Smooth muscle cell (in vitro differentiated cells): ENCODE measurements around the gene ZNF296. TPM values are rescaled to one million over a fixed set of nuclear protein-coding genes. Genes with fewer than 3 reads are reported as not detected.

Source experiments
- DNase-seq: peaks from one replicate; lab custom pipeline; 2025; ENCODE audit not compliant: unreplicated experiment; lab: John Stamatoyannopoulos, UW
- H2AFZ ChIP-seq: fragments of 200-600 bp; sonication (generic); 2 replicates; pipeline ENCODE4 v1.6.0; 2016; ENCODE audit warnings: antibody characterized with exemption, low read depth, mild to moderate bottlenecking
- H3F3A ChIP-seq: fragments of 200-600 bp; sonication (generic); 2 replicates; pipeline ENCODE4 v1.6.0; 2017; ENCODE audit warnings: antibody characterized with exemption, low read depth
- H3K27ac ChIP-seq: fragments of 200-600 bp; sonication (generic); 2 replicates; pipeline ENCODE4 v1.5.1; 2016; ENCODE audit warnings: low read depth, mild to moderate bottlenecking
- H3K27me3 ChIP-seq: fragments of 200-600 bp; sonication (generic); 2 replicates; pipeline ENCODE4 v1.6.1; 2016; ENCODE audit warnings: low read depth, mild to moderate bottlenecking
- H3K36me3 ChIP-seq: fragments of 200-600 bp; sonication (generic); 2 replicates; pipeline ENCODE4 v1.5.1; 2016; ENCODE audit warnings: low read depth
- H3K4me1 ChIP-seq: fragments of 200-600 bp; sonication (generic); 2 replicates; pipeline ENCODE4 v1.5.1; 2016; ENCODE audit warnings: low read depth
- H3K4me2 ChIP-seq: fragments of 200-600 bp; sonication (generic); 2 replicates; pipeline ENCODE4 v1.6.0; 2016; ENCODE audit warnings: mild to moderate bottlenecking
- H3K4me3 ChIP-seq: fragments of 200-600 bp; sonication (generic); 2 replicates; pipeline ENCODE4 v1.5.1; 2016; ENCODE audit warnings: mild to moderate bottlenecking
- H3K79me2 ChIP-seq: fragments of 200-600 bp; sonication (generic); 2 replicates; pipeline ENCODE4 v1.6.0; 2016; ENCODE audit warnings: low read depth, mild to moderate bottlenecking
- H3K9ac ChIP-seq: fragments of 200-600 bp; sonication (generic); 2 replicates; pipeline ENCODE4 v1.6.0; 2016; ENCODE audit warnings: low read depth
- H3K9me3 ChIP-seq: fragments of 200-600 bp; sonication (generic); replicated peaks from 2 replicates; pipeline ENCODE4 v1.5.1; 2016; ENCODE audit warnings: low read depth
- H4K20me1 ChIP-seq: fragments of 200-600 bp; sonication (generic); 2 replicates; pipeline ENCODE4 v1.6.0; 2016; ENCODE audit warnings: low read depth
- CTCF ChIP-seq: fragments of 200-600 bp; sonication (generic); IDR thresholded peaks from 2 replicates; pipeline ENCODE4 v1.5.1; 2017; ENCODE audit warnings: borderline replicate concordance, mild to moderate bottlenecking, antibody characterized with exemption; ENCODE audit not compliant: insufficient read depth, poor library complexity, severe bottlenecking
- WGBS: methylation state at CpG from one replicate; pipeline ENCODE4 v1.1.7; 2016; ENCODE audit warnings: low lambda C conversion rate; 5-methylcytosine and 5-hydroxymethylcytosine counted together
- polyA plus RNA-seq: library from polyadenylated mRNA; unstranded; fragments of >200 nt; fragmentation: Nextera tagmentation; extraction: Ambion mirVana; gene quantifications from 2 replicates; pipeline ENCODE4 v1.2.1, GENCODE V29; 2016
- total RNA-seq: library from RNA; depleted of rRNA; stranded (reverse); fragments of >200 nt; gene quantifications from 2 replicates; pipeline ENCODE4 v1.2.3, GENCODE V29; 2014

ZNF296 gene
- total and polyA plus RNA-seq, 2 experiments from 2014 or later = 0.21 to 1.1 TPM

GRCh38 chr19:45099467-45100191 lies 23.4 kb upstream of the ZNF296 start:
- Histone ChIP-seq H3K4me1 (peaks cover 44% of the 10 kb centered on the region), H3K9me3 (no peaks in the 10 kb centered on the region), H3K4me2 (peak overlapping the region; percentile 69), H3K27me3 (no peaks in the 10 kb centered on the region), H3K79me2 (peaks cover 93% of the 10 kb centered on the region), H3K4me3 (no peak overlapping the region), H3K9ac (no peak overlapping the region), H4K20me1 (peaks cover 99% of the 10 kb centered on the region), H2AFZ (no peak overlapping the region), H3K27ac (peak overlapping the region; percentile 83), H3K36me3 (no peaks in the 10 kb centered on the region), H3F3A (no peaks in the 10 kb centered on the region)
- 82% methylated on average over 25 of the region's 25 CpGs for WGBS
- DNase-seq = no peak
- no peak for TF ChIP-seq CTCF

DNA sequence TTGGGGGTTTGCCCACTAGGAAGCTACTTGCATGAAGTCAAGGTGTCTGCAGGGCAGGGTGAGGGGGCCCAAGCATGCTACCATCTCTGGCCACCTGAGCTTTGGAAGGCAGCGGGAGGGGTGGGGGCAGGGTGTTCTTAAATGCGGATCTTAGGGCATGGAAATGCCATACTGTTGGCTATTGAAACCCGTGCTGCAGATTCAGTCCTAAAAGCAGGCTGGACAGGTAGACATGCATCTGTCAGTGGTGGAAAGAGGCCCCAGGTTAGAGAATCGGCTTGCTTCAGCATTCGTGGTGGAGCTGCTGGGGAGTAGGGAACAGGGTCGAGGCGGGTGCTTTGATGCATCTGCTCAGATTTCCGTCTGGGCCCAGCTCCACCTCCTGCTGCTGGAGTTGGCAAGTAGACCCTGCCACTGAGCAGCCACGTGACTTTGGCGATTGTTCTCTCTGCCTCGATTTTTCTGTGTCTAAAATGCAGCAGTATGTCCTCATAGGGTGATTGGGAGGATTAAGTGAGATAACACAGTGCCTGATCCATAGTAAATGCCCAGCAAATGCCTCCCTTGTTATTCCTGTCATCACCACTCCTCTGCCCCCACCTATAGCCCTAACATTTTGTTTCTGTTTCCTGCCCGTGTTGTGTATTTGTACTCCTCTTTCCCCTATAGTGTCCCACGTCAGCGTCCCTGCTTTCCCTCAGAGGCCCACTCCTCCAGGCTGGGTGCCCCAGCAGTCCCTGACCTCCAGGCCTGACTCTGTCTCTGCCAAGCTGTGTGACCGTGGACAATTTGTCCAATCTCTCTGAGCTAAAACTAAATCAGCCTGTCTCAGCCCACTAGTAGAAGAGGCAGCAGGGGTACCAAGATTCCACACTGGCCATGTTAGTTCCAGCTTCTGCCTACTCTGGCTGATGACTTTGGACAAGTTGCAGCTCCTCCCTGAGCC lies 22.5 kb upstream of the ZNF296 start:
- peak overlapping the region; percentile 69 for H3K4me2 ChIP-seq
- H2AFZ ChIP-seq = no peak overlapping the region
- peaks cover 93% of the 10 kb centered on the region for H3K79me2 ChIP-seq
- peaks cover 98% of the 10 kb centered on the region for H4K20me1 ChIP-seq
- no peak for TF ChIP-seq CTCF
- no peak overlapping the region for H3K4me3 ChIP-seq
- H3K9me3 ChIP-seq = no peaks in the 10 kb centered on the region
- no peaks in the 10 kb centered on the region for H3F3A ChIP-seq
- no peaks in the 10 kb centered on the region for H3K27me3 ChIP-seq
- H3K36me3 ChIP-seq = no peaks in the 10 kb centered on the region
- peaks cover 41% of the 10 kb centered on the region for H3K4me1 ChIP-seq
- H3K27ac ChIP-seq = peak overlapping the region; percentile 83
- DNase-seq = no peak
- H3K9ac ChIP-seq = no peak overlapping the region
- 67% methylated on average over 15 of the region's 15 CpGs for WGBS

GRCh38 chr19:45097776-45098520 lies 21.7 kb upstream of the ZNF296 start:
- Histone ChIP-seq H3K4me1 (peaks cover 35% of the 10 kb centered on the region), H3K27me3 (no peaks in the 10 kb centered on the region), H2AFZ (no peak overlapping the region), H3K4me3 (no peak overlapping the region), H3K9me3 (no peaks in the 10 kb centered on the region), H3K79me2 (peaks cover 93% of the 10 kb centered on the region), H4K20me1 (peaks cover 92% of the 10 kb centered on the region), H3K4me2 (peak overlapping the region; percentile 69), H3K27ac (peak overlapping the region; percentile 83), H3K36me3 (no peaks in the 10 kb centered on the region), H3K9ac (peak overlapping the region; percentile 65), H3F3A (no peaks in the 10 kb centered on the region)
- TF ChIP-seq CTCF = no peak
- WGBS = 65% methylated on average over 16 of the region's 16 CpGs
- DNase-seq = peak; percentile 44
